OCI-LY7 (cell line): ENCODE data around the gene MATCAP1. TPM values are rescaled to one million over a fixed set of nuclear protein-coding genes. Genes with fewer than 3 reads are reported as not detected.

ENCODE experiments used
- BruUV-seq: library from RNA; stranded (reverse); fragments of 400-500 nt; replicated peaks from 2 replicates; lab custom pipeline; 2021; lab: Mats Ljungman, UMichigan
- CTCF ChIA-PET: fragments of 300-600 bp; sonication (Branson Sonifier 250); formaldehyde crosslinking; loops from one replicate; lab custom pipeline; 2022; ENCODE audit warnings: antibody characterized with exemption; ENCODE audit not compliant: unreplicated experiment; lab: Charles Lee
- POLR2A ChIA-PET: fragments of 300-600 bp; sonication (Branson Sonifier 250); formaldehyde crosslinking; loops from one replicate; lab custom pipeline; 2022; ENCODE audit warnings: antibody characterized with exemption; lab: Charles Lee
- DNase-seq: peaks from one replicate; pipeline ENCODE4 v3.0.0-alpha.2; 2015; ENCODE audit warnings: low spot score
- H2AFZ ChIP-seq: fragments of 200-600 bp; sonication (generic), shearing (Covaris generic); 2 replicates; pipeline ENCODE4 v1.6.1; 2014; ENCODE audit warnings: mild to moderate bottlenecking, antibody characterized with exemption, low read length, moderate library complexity
- H3K27ac ChIP-seq: fragments of 200-600 bp; sonication (generic); 2 replicates; pipeline ENCODE4 v1.5.1; 2014; ENCODE audit warnings: mixed run types, low read depth, mild to moderate bottlenecking, moderate library complexity, low read length, inconsistent platforms; ENCODE audit not compliant: poor library complexity, severe bottlenecking
- H3K36me3 ChIP-seq: fragments of 200-600 bp; sonication (generic); 2 replicates; pipeline ENCODE4 v1.6.1; 2014; ENCODE audit warnings: mild to moderate bottlenecking, antibody characterized with exemption, low read length, moderate library complexity, mixed read lengths; ENCODE audit not compliant: insufficient read depth
- H3K4me1 ChIP-seq: fragments of 200-600 bp; sonication (generic); 2 replicates; pipeline ENCODE4 v1.5.1; 2014; ENCODE audit warnings: mild to moderate bottlenecking, low read length; ENCODE audit not compliant: insufficient read depth, poor library complexity, severe bottlenecking
- H3K4me2 ChIP-seq: fragments of 200-600 bp; sonication (generic); 2 replicates; pipeline ENCODE4 v1.6.1; 2014; ENCODE audit warnings: mild to moderate bottlenecking, low read length
- H3K4me3 ChIP-seq: fragments of 200-600 bp; sonication (generic); 2 replicates; pipeline ENCODE4 v1.5.1; 2014; ENCODE audit warnings: mild to moderate bottlenecking, low read depth, low read length; ENCODE audit not compliant: poor library complexity, severe bottlenecking
- H3K79me2 ChIP-seq: fragments of 200-600 bp; sonication (generic); 2 replicates; pipeline ENCODE4 v1.6.1; 2016; ENCODE audit warnings: low read depth, mild to moderate bottlenecking, low read length, moderate library complexity, mixed read lengths; ENCODE audit not compliant: insufficient read depth
- H3K9me2 ChIP-seq: fragments of 200-600 bp; sonication (generic); 2 replicates; pipeline ENCODE4 v1.6.1; 2016; ENCODE audit warnings: mild to moderate bottlenecking, low read length, mixed read lengths; ENCODE audit not compliant: insufficient read depth
- H3K9me3 ChIP-seq: fragments of 200-600 bp; sonication (generic); 2 replicates; pipeline ENCODE4 v1.6.1; 2014; ENCODE audit warnings: mild to moderate bottlenecking, mixed run types, low read length, mixed read lengths
- H4K20me1 ChIP-seq: fragments of 200-600 bp; sonication (generic); 2 replicates; pipeline ENCODE4 v1.6.1; 2014; ENCODE audit warnings: mild to moderate bottlenecking, antibody characterized with exemption, low read length, moderate library complexity, mixed read lengths; ENCODE audit not compliant: insufficient read depth
- EZH2phosphoT487 ChIP-seq: fragments of 200-600 bp; sonication (generic); IDR thresholded peaks from 2 replicates; pipeline ENCODE4 v1.6.1; 2018; ENCODE audit warnings: low read depth, borderline replicate concordance, mild to moderate bottlenecking, mixed run types, antibody characterized with exemption, low read length, moderate library complexity, mixed read lengths
- intact Hi-C: fragments of 100-400 bp; cut with micrococcal nuclease; formaldehyde crosslinking; loops from one replicate; pipeline ENCODE4 v1.10.0; 2022; ENCODE audit not compliant: unreplicated experiment
- total RNA-seq, 2 experiments: library from RNA; depleted of rRNA in 1 of 2; stranded (reverse); fragments of >200 nt in 1 of 2; shearing (Covaris generic) in 1 of 2; gene quantifications; 2 replicates each; pipeline ENCODE4 v1.2.3, GENCODE V29; 2014 to 2022
- TF ChIP-seq, protein P1 (sequence below): fragments of 200-600 bp; sonication (generic); conservative IDR thresholded peaks from 2 replicates; pipeline ENCODE4 v1.5.1; 2014; ENCODE audit warnings: mild to moderate bottlenecking, antibody characterized with exemption, low read length, moderate library complexity, mixed read lengths

MATCAP1 gene
- total RNA-seq, 2 experiments from 2014 or later: 22.9 to 39.6 TPM

DNA sequence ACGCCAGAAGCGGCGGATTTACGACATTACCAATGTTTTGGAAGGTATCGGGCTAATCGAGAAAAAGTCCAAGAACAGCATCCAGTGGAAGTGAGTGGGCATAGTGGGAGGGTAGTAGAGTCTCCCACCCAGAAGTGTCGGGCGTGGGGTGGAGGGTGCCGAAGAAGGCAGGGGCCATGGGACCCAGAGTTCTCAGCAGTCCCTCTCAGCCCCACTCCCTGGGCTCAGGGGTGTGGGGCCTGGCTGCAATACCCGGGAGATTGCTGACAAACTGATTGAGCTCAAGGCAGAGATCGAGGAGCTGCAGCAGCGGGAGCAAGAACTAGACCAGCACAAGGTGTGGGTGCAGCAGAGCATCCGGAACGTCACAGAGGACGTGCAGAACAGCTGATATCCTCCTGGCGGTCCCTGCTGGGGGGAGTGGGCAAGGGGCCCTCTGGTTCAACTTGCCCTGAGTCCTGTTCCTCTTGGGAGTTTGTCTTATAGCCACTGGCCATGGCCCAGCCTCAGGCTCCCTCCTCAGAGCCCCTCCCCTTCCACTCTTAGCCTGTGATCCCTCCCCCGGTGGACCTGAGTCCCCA lies 9.1 kb upstream of the MATCAP1 start:
- Histone ChIP-seq H2AFZ (no peak overlapping the region), H3K4me2 (peak overlapping the region; percentile 86), H3K27ac (peak overlapping the region; percentile 45), H3K9me3 (no peaks in the 10 kb centered on the region), H3K79me2 (peaks cover 22% of the 10 kb centered on the region), H3K36me3 (peaks cover 57% of the 10 kb centered on the region), H3K4me3 (peak overlapping the region; percentile 98), H4K20me1 (peaks cover 9% of the 10 kb centered on the region; the same call in 1 of the 2 replicates), H3K4me1 (peaks cover 19% of the 10 kb centered on the region), H3K9me2 (no peaks in the 10 kb centered on the region)
- ChIA-PET CTCF (interaction anchor here (0.6 to 1.0 kb wide), 3 partner anchors 34 to 261 kb away, joined by 3 to 4 read pairs (median 3); partner anchors contain the start of gene TMEM208), POLR2A (interaction anchor here (0.6 to 1.5 kb wide), 4 partner anchors 24 to 51 kb away, joined by 3 to 7 read pairs (median 3); partner anchors contain the start of gene TMEM208)
- intact Hi-C loops: loop anchor here (2.0 kb wide), 2 partner anchors 34 to 54 kb away; partner anchors contain the start of genes FHOD1 and TMEM208
- peak; percentile 48 for DNase-seq
- BruUV-seq: no TSS peak
- TF ChIP-seq EZH2phosphoT487: no peak
- TF ChIP-seq, protein P1, sequence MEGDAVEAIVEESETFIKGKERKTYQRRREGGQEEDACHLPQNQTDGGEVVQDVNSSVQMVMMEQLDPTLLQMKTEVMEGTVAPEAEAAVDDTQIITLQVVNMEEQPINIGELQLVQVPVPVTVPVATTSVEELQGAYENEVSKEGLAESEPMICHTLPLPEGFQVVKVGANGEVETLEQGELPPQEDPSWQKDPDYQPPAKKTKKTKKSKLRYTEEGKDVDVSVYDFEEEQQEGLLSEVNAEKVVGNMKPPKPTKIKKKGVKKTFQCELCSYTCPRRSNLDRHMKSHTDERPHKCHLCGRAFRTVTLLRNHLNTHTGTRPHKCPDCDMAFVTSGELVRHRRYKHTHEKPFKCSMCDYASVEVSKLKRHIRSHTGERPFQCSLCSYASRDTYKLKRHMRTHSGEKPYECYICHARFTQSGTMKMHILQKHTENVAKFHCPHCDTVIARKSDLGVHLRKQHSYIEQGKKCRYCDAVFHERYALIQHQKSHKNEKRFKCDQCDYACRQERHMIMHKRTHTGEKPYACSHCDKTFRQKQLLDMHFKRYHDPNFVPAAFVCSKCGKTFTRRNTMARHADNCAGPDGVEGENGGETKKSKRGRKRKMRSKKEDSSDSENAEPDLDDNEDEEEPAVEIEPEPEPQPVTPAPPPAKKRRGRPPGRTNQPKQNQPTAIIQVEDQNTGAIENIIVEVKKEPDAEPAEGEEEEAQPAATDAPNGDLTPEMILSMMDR: no peak

DNA sequence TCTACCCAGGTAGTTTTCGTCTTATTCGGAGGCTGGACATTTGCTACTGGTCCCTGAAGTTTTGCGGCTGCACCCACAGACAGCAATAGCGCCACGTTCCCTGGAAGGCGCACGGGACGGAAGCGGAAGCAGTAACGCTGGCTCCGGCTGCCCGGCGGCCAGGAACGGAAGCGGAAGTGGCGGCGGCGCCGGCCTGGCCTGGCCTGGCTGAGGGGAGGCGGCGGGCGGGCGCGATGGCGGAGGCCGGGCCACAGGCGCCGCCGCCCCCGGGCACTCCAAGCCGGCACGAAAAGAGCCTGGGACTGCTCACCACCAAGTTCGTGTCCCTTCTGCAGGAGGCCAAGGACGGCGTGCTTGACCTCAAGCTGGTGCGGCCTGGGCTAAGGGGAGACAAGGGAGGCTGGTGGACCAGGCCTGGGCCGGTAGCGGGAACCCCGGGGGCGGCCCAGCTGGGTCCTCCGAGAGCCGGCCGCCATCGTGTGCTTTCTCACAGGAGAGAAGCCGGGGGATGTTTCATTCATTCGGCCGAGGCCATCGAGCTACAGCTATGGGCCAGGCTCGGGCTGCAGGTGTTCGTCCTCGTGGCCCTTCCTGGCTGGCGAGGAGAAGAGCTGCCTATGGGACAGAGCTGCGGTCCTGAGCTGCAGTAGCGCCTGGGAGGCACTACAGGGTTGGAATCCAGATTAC lies 8.4 kb upstream of the MATCAP1 start, which contains the start of gene E2F4:
Gene E2F4 (plus strand): TSS at position 161 of the 687 bp plus-strand sequence. CDS start 73 bp downstream, at position 234.
- Histone ChIP-seq H3K79me2 (peaks cover 22% of the 10 kb centered on the region), H3K4me3 (peak within 1 kb of the TSS; percentile 98), H4K20me1 (peaks cover 9% of the 10 kb centered on the region; the same call in 1 of the 2 replicates), H2AFZ (peak within 1 kb of the TSS; percentile 57; the same call in 1 of the 2 replicates), H3K4me2 (peak within 1 kb of the TSS; percentile 86), H3K27ac (peak within 1 kb of the TSS; percentile 45), H3K9me2 (no peaks in the 10 kb centered on the region), H3K36me3 (peaks cover 50% of the 10 kb centered on the region), H3K9me3 (no peaks in the 10 kb centered on the region), H3K4me1 (peaks cover 19% of the 10 kb centered on the region)
- POLR2A ChIA-PET: interaction anchor here (0.5 to 1.5 kb wide), 4 partner anchors 35 to 73 kb away, joined by 3 to 7 read pairs (median 3); partner anchors contain the start of gene TMEM208
- no peak for TF ChIP-seq EZH2phosphoT487
- TF ChIP-seq, protein P1: no peak
- intact Hi-C loops: loop anchor here (2.0 kb wide), 2 partner anchors 35 to 55 kb away; partner anchors contain the start of genes FHOD1 and TMEM208
- peak; percentile 96 for DNase-seq
- CTCF ChIA-PET: interaction anchor here (0.6 to 1.0 kb wide), 3 partner anchors 35 to 261 kb away, joined by 3 read pairs; partner anchors contain the start of gene TMEM208
- TSS peak; percentile 82 for BruUV-seq
